HG03060 (cell line): Measurements from ENCODE around the gene MAML3.

Experiments
- ATAC-seq: cut with Tn5 transposase; IDR thresholded peaks from one replicate; pipeline ENCODE4 v1.9.1; 2021; ENCODE audit warnings: low read depth, moderate number of reproducible peaks; ENCODE audit not compliant: unreplicated experiment

MAML3 gene

DNA sequence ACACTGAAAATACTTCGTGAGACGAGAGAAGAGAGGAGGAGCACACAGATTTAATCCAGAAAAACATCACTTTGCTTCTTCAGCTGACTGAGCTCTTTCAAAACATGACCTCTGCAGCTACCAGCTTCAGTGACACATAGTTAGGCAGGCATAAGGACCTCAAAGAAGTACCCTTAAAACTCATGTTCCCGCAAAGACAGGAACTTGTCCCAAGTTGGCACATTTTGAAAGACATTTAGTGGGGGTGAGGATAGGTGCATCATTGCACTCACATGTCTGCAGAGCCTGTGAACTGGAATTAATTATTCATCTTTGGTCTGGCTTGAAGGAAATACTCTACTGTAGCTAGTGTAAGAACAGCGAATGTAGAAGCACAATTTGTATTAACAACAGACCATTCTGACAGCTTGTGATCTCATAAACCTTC, 266.6 kb downstream of the MAML3 start:
- ATAC-seq, result no peak

DNA sequence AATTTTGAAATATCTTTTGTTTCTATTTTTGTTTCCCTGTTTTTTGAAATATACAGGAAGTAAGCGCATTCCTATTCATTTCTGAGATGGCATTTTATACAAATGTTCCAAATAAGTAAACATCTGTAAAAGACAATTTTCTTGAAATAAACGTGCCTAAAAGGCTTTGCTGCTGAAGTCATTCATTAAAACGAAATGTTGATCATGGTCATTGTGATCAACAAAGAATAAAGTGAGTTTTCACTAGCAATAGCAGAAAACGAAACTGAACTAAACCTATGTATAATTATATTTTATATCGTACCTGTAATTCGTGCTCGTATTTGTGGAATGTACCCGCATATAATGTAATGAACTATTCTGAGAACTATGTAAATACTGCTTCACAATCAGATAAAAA, 267.2 kb downstream of the MAML3 start:
- no peak for ATAC-seq

DNA sequence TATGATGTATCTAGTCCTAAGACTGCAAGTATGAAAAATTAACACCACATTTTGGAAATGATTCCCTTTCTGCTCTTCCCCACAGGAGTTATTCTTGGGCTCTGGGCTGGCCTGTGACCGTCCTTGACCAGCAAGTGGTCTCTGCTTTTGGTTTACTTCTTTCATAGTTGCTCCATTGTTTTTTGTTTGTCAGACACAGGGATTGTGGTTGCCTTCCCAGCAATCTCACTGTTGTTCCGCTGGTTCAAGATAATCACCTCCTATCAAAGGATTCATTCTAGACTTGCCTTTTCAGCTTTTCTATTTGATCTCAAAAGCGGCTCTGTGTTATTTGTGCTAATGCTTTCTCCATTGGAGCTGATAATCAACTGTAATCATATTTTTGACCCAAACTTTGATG, 269.5 kb downstream of the MAML3 start:
- no peak for ATAC-seq

DNA sequence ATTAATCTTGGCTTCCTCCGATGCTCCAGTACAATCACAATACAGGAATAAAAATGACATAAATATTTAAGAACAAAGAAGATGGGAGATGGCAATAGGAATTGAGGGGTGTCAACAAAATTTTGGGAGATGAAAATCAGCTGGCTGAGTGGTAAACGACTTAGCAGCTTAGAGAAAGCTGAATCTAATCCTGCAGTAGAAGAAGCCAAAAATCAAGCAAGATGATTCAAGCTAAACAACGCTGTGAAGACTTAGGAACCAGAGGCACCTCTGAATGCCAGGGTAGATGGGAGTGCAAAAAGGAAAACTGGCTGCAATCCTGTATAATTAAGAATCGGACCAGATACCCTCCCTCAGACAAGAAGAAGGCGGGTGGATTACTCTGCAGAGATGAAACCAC, 273.1 kb downstream of the MAML3 start:
- ATAC-seq, result no peak

DNA sequence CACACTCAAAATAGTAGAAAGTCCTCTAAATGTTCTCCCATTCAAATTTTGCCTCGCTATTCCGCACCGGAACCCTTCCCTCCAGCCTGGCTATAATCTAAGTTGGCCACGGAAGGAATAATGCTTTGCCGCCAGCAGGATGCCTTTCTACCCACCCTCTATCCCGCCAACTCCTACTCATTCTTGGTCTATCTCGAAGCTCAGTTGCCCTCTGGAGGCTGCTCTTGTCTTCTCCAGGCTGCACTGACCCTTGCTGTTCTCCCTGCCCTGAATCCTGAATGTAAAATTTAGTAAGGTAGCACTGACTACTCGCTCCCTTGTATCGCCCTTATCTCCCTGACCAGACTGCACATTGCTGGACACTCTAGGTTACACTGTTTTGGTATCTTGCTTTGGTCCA, 275.9 kb downstream of the MAML3 start:
- no peak for ATAC-seq

DNA sequence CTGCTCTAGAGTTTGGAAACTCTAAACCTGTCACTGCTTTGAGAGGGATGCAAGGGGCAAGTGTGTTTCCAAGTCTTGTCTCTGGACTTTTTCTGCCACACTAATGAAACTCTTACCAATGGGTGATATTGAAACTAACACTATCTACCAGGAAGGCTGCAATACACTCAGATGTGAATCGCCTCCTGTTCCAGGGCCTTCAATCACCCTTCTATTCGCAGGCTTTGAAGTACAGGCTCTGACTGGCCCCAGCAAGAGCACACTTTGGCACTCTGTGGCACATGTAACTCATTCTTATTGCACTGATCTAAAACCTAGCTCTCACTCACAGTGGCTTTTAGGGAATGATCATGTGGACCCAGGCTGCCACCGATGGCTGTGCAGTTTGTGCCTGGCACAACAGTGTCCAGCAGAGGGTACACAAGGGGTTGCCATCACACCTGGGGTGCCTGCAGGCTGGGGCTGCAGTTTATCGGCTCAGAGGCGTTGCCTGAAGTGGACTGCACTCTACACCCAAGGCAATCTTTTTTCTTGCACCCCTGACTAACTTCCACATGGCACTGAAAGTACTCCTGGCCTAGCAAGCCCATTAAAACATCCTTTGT, 277.5 kb downstream of the MAML3 start:
- no peak for ATAC-seq

DNA sequence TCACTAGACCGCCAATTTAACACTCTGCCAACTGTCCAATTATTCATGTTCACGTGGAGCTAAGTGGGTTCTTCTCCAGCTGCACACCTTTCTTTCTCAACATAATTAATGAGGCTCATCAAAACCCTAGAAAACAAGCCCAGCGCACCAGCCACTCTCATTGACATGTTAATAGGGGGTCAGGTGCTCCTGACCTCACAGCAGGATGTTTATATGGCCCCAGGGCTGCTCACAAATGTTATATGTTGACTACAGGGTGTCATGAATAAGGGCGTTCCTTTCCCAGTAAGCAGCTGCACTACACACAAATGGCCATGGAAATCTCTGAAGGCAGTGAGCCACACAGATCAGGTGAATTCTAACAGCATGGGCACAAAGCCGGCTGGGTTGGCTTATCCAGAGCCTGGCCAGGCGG, 278.6 kb downstream of the MAML3 start:
- ATAC-seq, result no peak

DNA sequence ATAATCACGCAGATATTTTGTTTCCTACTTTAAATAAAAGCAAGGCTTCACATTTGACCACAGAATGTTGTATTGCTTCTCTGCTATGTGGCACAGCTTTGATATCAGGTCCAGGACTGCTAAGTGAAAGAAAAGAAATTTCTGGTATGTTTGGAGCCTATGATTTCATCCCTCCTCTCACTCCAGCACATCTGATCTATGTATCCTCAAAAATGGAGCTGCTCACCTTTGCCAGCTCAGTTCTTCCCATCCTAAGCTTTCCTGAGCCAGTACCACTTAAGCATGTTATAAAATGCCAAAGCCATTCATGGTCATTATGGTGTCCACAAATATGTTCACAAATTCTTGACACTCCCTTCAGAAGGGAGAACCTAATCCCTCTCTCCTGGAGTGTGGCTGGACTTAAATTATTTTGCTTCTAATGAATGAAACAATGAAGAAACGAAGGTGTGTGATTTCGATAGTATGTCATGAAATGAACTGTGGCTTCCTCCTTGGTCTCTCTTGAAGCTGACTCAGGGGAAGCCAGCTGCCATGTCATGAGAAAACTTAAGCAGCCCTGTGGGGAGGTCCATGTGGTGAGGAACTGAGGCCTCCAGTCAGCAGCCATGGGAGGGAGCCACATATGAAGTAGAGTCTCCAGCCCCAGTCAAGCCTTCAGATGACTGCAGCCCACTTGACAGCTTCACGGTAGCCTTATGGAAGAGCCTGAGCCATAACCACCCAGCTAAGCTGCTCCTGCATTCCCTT, 280.7 kb downstream of the MAML3 start:
- no peak for ATAC-seq

DNA sequence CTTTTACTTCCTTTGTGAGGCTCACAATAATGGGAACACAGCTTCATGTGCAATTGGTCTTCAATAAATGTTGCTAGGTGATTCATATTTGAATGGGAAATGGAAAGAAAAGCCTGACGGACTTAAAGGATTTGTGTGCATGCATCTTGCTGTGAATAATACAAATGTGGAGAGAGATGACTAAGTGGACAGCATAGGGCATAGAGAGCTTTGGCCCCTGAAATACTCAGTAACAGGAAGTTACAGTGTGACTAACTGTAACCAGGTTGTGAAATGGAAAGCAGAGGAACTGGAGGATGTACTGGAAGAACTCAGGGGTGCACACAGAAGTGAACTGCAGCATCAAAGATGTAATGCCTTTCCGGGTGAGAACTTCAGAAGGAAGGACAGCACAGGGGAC, 281.7 kb downstream of the MAML3 start:
- no peak for ATAC-seq

DNA sequence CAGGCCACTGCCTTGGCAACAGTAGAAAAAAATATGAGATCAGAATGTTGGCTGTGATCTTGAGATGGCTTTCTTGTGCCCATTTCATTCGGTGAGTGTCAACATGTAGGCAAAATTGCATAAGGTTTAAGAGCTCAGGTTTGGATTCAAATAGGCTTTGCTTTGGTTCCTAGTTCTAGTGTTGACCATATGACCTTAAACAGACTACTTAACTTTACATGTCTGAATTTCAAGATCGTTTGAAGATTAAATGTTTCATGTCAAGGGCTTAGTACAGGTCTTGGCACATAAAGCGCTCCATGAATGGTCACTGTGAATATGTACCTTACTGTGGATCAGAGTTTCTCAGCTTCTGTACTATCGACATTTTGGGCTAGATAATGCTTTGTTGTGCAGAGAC, 284.2 kb downstream of the MAML3 start:
- no peak for ATAC-seq

DNA sequence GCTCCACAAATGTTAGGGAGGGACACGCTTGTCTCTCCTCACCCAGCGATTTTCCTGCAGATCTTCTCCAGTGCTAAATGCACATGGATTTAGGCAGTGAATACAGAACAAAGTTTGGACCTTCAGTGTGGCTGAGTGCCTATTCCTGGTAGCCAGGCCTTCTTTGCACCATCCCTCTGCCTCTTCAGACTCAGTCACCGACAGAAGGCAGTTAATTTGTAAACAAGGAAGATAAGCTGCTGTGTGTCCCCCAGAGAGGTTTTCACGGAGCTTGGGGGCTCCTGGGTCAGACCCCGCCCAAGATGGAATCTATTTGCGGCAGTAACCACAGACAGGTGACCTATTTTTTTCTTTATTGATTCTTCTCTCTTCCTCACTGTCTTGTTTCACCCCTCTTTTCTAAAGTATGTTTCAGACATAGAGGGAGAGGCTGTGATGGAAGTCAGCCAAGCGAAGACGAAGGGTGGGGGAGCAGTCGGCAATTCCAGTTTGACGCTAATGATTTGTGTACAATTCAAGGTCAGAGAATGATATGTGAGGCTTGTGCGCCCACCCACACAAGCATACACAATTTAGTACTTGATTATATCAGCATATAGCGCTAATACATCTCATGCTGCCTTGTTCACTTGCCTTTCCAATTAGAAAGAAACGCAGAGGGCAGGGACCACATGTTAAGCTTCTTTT, 287.6 kb downstream of the MAML3 start:
- ATAC-seq, result no peak

DNA sequence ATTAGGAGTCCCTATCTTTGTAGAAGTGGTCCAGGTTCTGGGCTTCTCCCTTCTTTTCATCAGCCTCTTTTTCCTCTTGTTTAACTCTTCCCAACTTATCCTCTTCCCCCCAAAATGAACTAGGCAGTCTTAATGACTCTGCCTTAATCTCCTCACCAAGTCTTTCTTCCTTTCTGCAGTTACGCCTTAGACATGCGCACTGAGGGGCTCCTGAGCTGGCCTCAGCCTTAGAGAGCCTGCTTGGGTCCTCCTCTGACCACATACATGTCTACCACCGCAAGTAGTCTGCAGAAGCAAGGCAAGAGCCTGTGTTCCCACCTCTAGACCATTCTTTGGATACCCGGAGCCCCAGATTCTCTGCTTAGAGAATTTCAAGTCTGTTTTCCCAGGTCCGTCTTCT, 288.4 kb downstream of the MAML3 start:
- no peak for ATAC-seq

DNA sequence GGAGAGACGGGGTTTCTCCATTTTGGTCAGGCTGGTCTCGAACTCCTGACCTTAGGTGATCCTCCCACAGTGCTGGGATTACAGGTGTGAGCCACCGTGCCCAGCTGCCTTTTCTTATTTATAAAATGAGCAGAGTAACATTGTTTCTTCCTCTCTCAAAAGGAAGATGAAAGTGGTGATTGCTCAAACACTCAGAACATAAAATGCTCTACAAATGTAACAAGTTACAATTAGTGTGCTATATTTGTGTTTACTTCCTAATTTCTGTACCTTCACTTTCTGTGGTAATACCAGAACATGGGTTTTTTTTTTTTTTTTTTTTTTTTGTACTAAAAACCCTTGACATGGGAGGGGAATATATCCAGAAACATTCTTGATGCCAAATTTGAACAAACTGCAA, 290.5 kb downstream of the MAML3 start:
- ATAC-seq, result no peak

DNA sequence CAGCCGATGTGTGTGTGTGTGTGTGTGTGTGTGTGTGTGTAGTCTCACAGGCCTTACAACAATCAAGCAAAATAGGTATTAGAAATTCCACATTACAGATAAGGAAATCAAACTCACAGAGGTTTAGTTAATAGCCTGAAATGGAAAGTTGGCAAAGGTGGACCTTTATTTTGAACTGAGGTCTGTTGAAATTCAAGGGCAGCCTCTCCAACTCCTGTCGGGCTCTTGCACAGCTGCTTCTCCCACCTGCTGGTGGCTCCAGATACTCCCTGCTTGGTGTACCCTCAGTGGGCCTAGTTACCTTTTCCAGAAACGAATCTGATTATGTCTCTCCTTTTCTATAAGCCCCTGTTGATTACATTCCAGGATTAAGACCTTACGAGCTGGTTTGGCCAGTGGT, 292.5 kb downstream of the MAML3 start:
- no peak for ATAC-seq

DNA sequence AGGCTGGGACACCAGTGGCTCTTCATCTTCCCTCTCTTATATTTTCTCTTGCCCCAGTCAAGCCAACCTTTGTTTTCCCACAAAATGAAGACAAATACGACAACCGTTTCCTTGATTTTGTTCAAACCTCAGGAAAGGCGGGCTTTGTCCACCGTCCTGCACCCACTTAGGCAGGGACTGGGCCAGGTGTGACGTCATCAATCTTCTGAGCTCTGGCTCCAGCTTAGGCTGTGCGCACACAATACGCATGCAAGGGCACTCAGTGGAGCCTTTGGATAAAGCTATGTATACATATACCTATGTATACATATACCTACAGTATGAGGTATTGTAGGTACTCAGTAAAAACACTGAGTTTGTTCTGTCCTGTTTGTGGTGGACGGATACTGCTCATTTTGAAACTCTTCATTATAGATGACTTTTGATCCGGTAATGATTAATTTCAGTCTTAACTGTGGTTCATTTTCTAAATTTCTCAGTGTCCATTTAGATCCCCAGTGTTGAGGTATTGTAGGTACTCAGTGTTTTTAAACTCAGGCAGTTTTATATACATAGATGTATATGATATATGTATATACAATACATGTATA, 293.5 kb downstream of the MAML3 start:
- no peak for ATAC-seq

DNA sequence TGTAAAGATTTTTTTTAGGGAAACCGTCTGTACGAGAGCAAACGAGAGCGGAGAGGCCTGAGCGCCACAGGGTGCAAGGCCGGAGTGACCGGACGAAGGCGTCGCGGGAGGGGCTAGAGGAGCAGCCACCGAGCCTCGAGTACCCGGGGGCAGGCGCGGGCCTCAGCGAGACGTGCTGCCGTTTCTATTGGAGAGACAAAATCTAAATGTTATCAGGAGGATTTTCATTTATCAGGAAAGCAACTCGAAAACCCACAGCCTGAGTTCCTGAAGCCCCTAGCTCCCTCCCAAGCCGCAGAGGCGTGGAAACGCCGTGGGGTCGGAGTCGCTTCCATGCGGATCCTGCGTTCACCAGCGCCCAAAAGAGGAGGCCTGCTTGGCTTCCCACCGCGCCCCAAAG, 294.1 kb downstream of the MAML3 start:
- no peak for ATAC-seq

DNA sequence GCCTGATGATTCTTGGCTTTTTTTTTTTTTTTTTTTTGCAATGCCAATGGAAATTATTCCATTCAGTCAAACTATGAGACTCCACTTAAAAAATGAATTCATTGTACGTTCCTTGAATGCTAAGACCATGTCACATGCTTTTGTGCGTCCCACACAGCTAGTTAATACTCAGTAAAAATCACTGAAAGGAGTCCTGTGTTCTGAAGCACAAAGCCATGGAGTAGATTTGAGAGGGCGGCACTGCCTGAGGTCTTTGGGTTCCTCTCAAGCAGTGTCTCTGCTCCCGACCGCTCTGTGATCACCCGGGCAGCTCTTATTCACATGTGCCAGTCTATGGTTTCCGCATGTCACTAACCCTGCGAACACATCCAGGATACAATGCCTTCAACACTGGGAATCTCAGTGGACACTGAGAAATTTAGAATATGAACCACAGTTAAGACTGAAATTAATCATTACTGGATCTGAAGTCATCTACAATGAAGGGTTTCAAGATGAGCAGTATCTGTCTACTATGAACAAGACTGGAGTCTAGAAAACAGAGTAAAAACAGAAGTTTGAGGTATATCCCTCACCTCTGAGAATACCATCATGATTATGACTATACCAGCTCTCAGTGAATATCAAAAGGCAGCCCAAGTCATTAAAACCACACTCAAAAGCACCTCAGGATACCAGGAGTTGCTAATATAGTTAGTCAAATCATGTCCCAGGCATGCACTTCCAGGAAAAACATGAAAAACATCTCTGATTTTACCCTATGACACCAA, 295.4 kb downstream of the MAML3 start:
- peak; percentile 98 for ATAC-seq

DNA sequence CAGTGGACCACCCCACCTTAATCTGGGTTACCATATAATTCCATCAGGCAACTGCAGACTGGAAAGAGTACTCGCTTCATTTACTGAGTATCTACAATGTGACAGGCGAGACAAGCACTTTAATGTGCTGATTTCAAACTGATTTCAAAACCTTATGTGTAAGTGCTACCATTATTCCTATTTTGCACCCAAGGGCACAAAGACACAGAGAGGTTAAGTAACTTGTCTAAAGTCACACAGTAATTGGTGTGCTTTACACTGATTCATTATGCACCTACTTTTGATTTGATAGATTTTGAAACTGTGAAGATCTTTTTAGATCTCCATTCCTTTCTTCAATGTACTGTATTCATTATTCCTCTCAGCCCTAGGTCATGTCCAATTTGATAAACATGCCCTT, 296.0 kb downstream of the MAML3 start:
- no peak for ATAC-seq

DNA sequence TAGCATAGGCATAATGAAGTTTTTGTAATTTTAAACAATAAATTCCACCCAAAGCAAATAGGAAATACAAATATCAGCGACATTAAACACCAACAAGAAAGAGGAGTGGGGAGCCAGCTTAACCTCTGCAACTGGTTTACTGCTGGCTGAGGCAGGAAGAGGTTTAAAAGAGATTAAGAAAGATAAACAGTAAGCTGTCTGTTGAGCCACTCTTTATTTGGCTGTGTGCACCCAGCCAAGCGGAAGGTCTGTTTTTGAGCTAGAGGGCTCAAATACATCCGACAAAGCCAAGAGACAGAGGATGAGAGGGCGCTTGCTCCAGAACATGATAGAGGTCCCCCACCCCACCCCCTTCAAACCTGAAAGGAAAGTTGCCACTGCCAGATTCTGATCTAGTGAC, 297.0 kb downstream of the MAML3 start:
- no peak for ATAC-seq

DNA sequence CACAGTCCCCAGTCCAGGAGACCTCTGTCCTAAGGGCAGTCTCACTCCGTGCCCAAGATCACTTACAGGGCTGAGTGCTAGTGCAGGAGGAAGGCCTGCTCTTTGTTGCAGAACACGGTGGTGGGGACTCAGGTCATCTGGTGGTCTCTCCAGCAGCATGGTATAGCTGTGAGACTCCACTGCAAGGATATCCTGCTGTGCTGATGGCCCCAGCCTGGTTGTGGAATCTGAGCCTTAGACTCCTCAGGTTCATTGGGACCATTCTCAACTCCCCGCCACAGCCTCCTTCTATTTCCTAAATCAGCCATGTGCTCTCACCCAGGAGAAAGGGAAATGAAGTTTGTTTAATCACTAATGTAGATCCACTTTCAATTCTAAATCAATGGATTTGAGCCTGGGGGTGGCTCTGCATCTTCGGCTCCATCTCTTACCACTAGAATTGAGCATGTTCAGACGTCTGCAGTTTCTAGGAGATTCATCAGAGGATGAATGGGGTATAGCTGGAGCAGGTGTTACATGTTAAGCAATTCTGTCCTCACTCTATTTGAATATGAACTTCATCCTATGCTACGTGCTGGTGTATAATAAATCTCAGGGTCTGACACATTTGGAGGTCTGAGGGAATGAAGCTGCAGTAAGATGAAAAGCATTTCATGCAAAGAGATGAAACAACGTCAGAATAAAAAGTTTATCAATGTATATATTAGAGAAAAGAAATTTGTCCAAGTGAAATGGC, 299.1 kb downstream of the MAML3 start:
- no peak for ATAC-seq
